Large intestine (tissue), 3 donors: ENCODE measurements around the gene FBXL13. TPM values are rescaled to one million over a fixed set of nuclear protein-coding genes. Genes with fewer than 3 reads are reported as not detected.
A peak's percentile ranks its signal among the peaks of the same experiment; 100 is the strongest.
"Not testable (repeated sequence)": the region's sequence is repeated elsewhere in the genome, so short reads cannot be mapped to it uniquely, and the experiment has no call there.

ENCODE experiments used
- DNase-seq, 2 donors: peaks; one replicate each; pipeline versions ENCODE4 v3.0.0 to v3.0.0-alpha.2; 2013
- H3K27ac ChIP-seq: one replicate; pipeline ENCODE4 v1.5.1; 2013; ENCODE audit warnings: low read length
- H3K27me3 ChIP-seq: 2 replicates; pipeline ENCODE4 v1.6.1; 2013; ENCODE audit warnings: low read length; ENCODE audit not compliant: control insufficient read depth, insufficient read depth
- H3K36me3 ChIP-seq: 2 replicates; pipeline ENCODE4 v1.6.1; 2013; ENCODE audit warnings: low read length; ENCODE audit not compliant: control insufficient read depth, insufficient read depth
- H3K4me1 ChIP-seq: one replicate; pipeline ENCODE4 v1.6.1; 2013; ENCODE audit warnings: low read length; ENCODE audit not compliant: control insufficient read depth, insufficient read depth
- H3K4me3 ChIP-seq: one replicate; pipeline ENCODE4 v1.5.1; 2013; ENCODE audit warnings: low read length
- H3K9me3 ChIP-seq: one replicate; pipeline ENCODE4 v1.6.1; 2013; ENCODE audit warnings: mild to moderate bottlenecking, low read depth, low read length, moderate library complexity; ENCODE audit not compliant: control insufficient read depth
- WGBS: methylation state at CpG from one replicate; pipeline ENCODE4 v1.1.5; 2013; ENCODE audit warnings: low lambda C conversion rate; ENCODE audit not compliant: insufficient coverage; 5-methylcytosine and 5-hydroxymethylcytosine counted together
- polyA plus RNA-seq: library from polyadenylated mRNA; unstranded; fragments of 120-200 nt; gene quantifications from one replicate; pipeline ENCODE4 v1.2.1, GENCODE V29; 2013

The FBXL13 gene
- polyA plus RNA-seq, 1 donor: 0.70 TPM

- H3K27ac ChIP-seq: no peak overlapping the region
- WGBS: no CpG with 5 or more reads among the region's 6 CpGs
- no peaks in the 10 kb centered on the region for H3K36me3 ChIP-seq
- H3K9me3 ChIP-seq: no peaks in the 10 kb centered on the region
- DNase-seq: no peak
- no peak overlapping the region for H3K4me3 ChIP-seq
- peaks cover 2% of the 10 kb centered on the region for H3K4me1 ChIP-seq
- no peaks in the 10 kb centered on the region for H3K27me3 ChIP-seq
Measured at GRCh38 chr7:102988631-102989560, 85.7 kb downstream of the FBXL13 start.

- Histone ChIP-seq H3K27ac (no peak overlapping the region), H3K4me1 (peaks cover 2% of the 10 kb centered on the region), H3K9me3 (no peaks in the 10 kb centered on the region), H3K27me3 (no peaks in the 10 kb centered on the region), H3K4me3 (no peak overlapping the region), H3K36me3 (no peaks in the 10 kb centered on the region)
- DNase-seq: no peak
- WGBS: 57% methylated on average over 1 of the region's 2 CpGs
Measured at GRCh38 chr7:102988088-102988487, 86.5 kb downstream of the FBXL13 start.

GRCh38 chr7:102985176-102985783 lies 89.3 kb downstream of the FBXL13 start:
- Histone ChIP-seq H3K36me3 (no peaks in the 10 kb centered on the region), H3K4me1 (no peaks in the 10 kb centered on the region), H3K27me3 (no peaks in the 10 kb centered on the region), H3K4me3 (no peak overlapping the region), H3K27ac (no peak overlapping the region), H3K9me3 (no peaks in the 10 kb centered on the region)
- DNase-seq: no peak

GRCh38 chr7:102983602-102984001 lies 91.0 kb downstream of the FBXL13 start:
- no CpG with 5 or more reads among the region's 7 CpGs for WGBS
- no peak for DNase-seq
- H3K9me3 ChIP-seq: no peaks in the 10 kb centered on the region
- H3K27me3 ChIP-seq: no peaks in the 10 kb centered on the region
- no peaks in the 10 kb centered on the region for H3K4me1 ChIP-seq
- H3K27ac ChIP-seq: no peak overlapping the region
- H3K36me3 ChIP-seq: no peaks in the 10 kb centered on the region
- no peak overlapping the region for H3K4me3 ChIP-seq

GRCh38 chr7:102982235-102982634 lies 92.4 kb downstream of the FBXL13 start:
- no peak overlapping the region for H3K4me3 ChIP-seq
- peak in 1 of 2 donors; percentile 9 for DNase-seq
- H3K27ac ChIP-seq: no peak overlapping the region
- no peaks in the 10 kb centered on the region for H3K4me1 ChIP-seq
- no peaks in the 10 kb centered on the region for H3K9me3 ChIP-seq
- H3K36me3 ChIP-seq: no peaks in the 10 kb centered on the region
- WGBS: no CpG with 5 or more reads among the region's 1 CpG
- H3K27me3 ChIP-seq: no peaks in the 10 kb centered on the region

- Histone ChIP-seq H3K4me3 (no peak overlapping the region), H3K27ac (no peak overlapping the region), H3K9me3 (no peaks in the 10 kb centered on the region), H3K36me3 (no peaks in the 10 kb centered on the region), H3K27me3 (no peaks in the 10 kb centered on the region), H3K4me1 (no peaks in the 10 kb centered on the region)
- whole genome bisulfite sequencing: no CpG with 5 or more reads among the region's 2 CpGs
- DNase-seq: no peak
Measured at GRCh38 chr7:102981451-102981850, 93.1 kb downstream of the FBXL13 start.

- H3K36me3 ChIP-seq: no peaks in the 10 kb centered on the region
- DNase-seq: no peak
- H3K4me3 ChIP-seq: no peak overlapping the region
- H3K4me1 ChIP-seq: no peaks in the 10 kb centered on the region
- no peaks in the 10 kb centered on the region for H3K9me3 ChIP-seq
- no peaks in the 10 kb centered on the region for H3K27me3 ChIP-seq
- no peak overlapping the region for H3K27ac ChIP-seq
Measured at GRCh38 chr7:102979670-102980069, 94.9 kb downstream of the FBXL13 start.

- no peaks in the 10 kb centered on the region for H3K36me3 ChIP-seq
- H3K4me1 ChIP-seq: no peaks in the 10 kb centered on the region
- DNase-seq: no peak
- H3K27me3 ChIP-seq: no peaks in the 10 kb centered on the region
- H3K27ac ChIP-seq: no peak overlapping the region
- no peaks in the 10 kb centered on the region for H3K9me3 ChIP-seq
- WGBS: no CpG with 5 or more reads among the region's 6 CpGs
- H3K4me3 ChIP-seq: no peak overlapping the region
Measured at GRCh38 chr7:102978284-102978683, 96.3 kb downstream of the FBXL13 start.

GRCh38 chr7:102977586-102977985 lies 97.0 kb downstream of the FBXL13 start:
- WGBS: no CpG with 5 or more reads among the region's 4 CpGs
- not testable (repeated sequence) for H3K4me3 ChIP-seq, H3K4me1 ChIP-seq, H3K36me3 ChIP-seq, DNase-seq, H3K27ac ChIP-seq, H3K27me3 ChIP-seq, H3K9me3 ChIP-seq

- Histone ChIP-seq H3K9me3 (no peaks in the 10 kb centered on the region), H3K36me3 (no peaks in the 10 kb centered on the region), H3K4me1 (no peaks in the 10 kb centered on the region), H3K4me3 (no peak overlapping the region), H3K27ac (no peak overlapping the region), H3K27me3 (no peaks in the 10 kb centered on the region)
- DNase-seq: no peak
- 81% methylated on average over 3 of the region's 8 CpGs for WGBS
Measured at GRCh38 chr7:102976493-102976892, 98.1 kb downstream of the FBXL13 start.

GRCh38 chr7:102975854-102976253 lies 98.7 kb downstream of the FBXL13 start:
- H3K27me3 ChIP-seq: no peaks in the 10 kb centered on the region
- no peak overlapping the region for H3K27ac ChIP-seq
- H3K9me3 ChIP-seq: no peaks in the 10 kb centered on the region
- no peaks in the 10 kb centered on the region for H3K4me1 ChIP-seq
- no peak overlapping the region for H3K4me3 ChIP-seq
- H3K36me3 ChIP-seq: no peaks in the 10 kb centered on the region
- whole genome bisulfite sequencing: no CpG with 5 or more reads among the region's 8 CpGs
- DNase-seq: no peak
